Measurements from ENCODE around the gene KRTAP10-7.
"Not testable (repeated sequence)": the region's sequence is repeated elsewhere in the genome, so short reads cannot be mapped to it uniquely, and the experiment has no call there.

Gene KRTAP10-7

GRCh38 chr21:44603911-44604310 is 3.5 kb downstream of the KRTAP10-7 start:
- no peak overlapping the region for H3K4me3 ChIP-seq (ENCODE audit: low read depth, low read length)
- H3K27ac ChIP-seq, result no peak overlapping the region
- in situ Hi-C loops (cut with HindIII; ENCODE audit: low pct_ligation_motif_present, low sequenced_read_pairs), result no loop called here
- no peak for DNase-seq
- TF ChIP-seq CTCF (IDR thresholded peaks at IDR 0.05; ENCODE audit: low read depth, low read length, missing control alignments), result no peak
- H3K36me3 ChIP-seq (replicated peaks), result no peaks in the 10 kb centered on the region
- no peaks in the 10 kb centered on the region for H3K27me3 ChIP-seq (replicated peaks)

GRCh38 chr21:44606495-44606894 is 6.1 kb downstream of the KRTAP10-7 start:
- TF ChIP-seq CTCF (IDR thresholded peaks at IDR 0.05; ENCODE audit: low read depth, low read length, missing control alignments), result no peak

GRCh38 chr21:44609193-44609592 is 8.8 kb downstream of the KRTAP10-7 start:
- H3K4me3 ChIP-seq (ENCODE audit: low read depth, low read length), result no peak overlapping the region
- no peaks in the 10 kb centered on the region for H3K27me3 ChIP-seq (replicated peaks)
- TF ChIP-seq CTCF (IDR thresholded peaks at IDR 0.05; ENCODE audit: low read depth, low read length, missing control alignments), result no peak
- no peaks in the 10 kb centered on the region for H3K36me3 ChIP-seq (replicated peaks)
- no peak overlapping the region for H3K27ac ChIP-seq
- DNase-seq, result no peak
- in situ Hi-C loops (cut with HindIII; ENCODE audit: low pct_ligation_motif_present, low sequenced_read_pairs), result no loop called here

More at GRCh38 chr21:44606495-44606894, 6.1 kb downstream of the KRTAP10-7 start:
- no peaks in the 10 kb centered on the region for H3K36me3 ChIP-seq (replicated peaks)
- no peak overlapping the region for H3K4me3 ChIP-seq (ENCODE audit: low read depth, low read length)
- H3K27me3 ChIP-seq (replicated peaks), result no peaks in the 10 kb centered on the region
- H3K27ac ChIP-seq, result no peak overlapping the region
- in situ Hi-C loops (cut with HindIII; ENCODE audit: low pct_ligation_motif_present, low sequenced_read_pairs), result no loop called here
- DNase-seq, result no peak

- in situ Hi-C loops (cut with HindIII; ENCODE audit: low pct_ligation_motif_present, low sequenced_read_pairs); H3K27ac ChIP-seq; H3K4me3 ChIP-seq (ENCODE audit: low read depth, low read length); H3K36me3 ChIP-seq (replicated peaks); H3K27me3 ChIP-seq (replicated peaks); DNase-seq: not testable (repeated sequence)
Observed at GRCh38 chr21:44610157-44610843, 9.9 kb downstream of the KRTAP10-7 start.

- no peak overlapping the region for H3K4me3 ChIP-seq (ENCODE audit: low read depth, low read length)
- no peak for TF ChIP-seq CTCF (IDR thresholded peaks at IDR 0.05; ENCODE audit: low read depth, low read length, missing control alignments)
- no peaks in the 10 kb centered on the region for H3K36me3 ChIP-seq (replicated peaks)
- DNase-seq, result no peak
- in situ Hi-C loops (cut with HindIII; ENCODE audit: low pct_ligation_motif_present, low sequenced_read_pairs), result no loop called here
- H3K27ac ChIP-seq, result no peak overlapping the region
- H3K27me3 ChIP-seq (replicated peaks), result no peaks in the 10 kb centered on the region
Observed at GRCh38 chr21:44611551-44611950, 11.2 kb downstream of the KRTAP10-7 start.

- no peaks in the 10 kb centered on the region for H3K36me3 ChIP-seq (replicated peaks)
- in situ Hi-C loops (cut with HindIII; ENCODE audit: low pct_ligation_motif_present, low sequenced_read_pairs), result no loop called here
- no peak for TF ChIP-seq CTCF (IDR thresholded peaks at IDR 0.05; ENCODE audit: low read depth, low read length, missing control alignments)
- no peak within 1 kb of the TSS for H3K27ac ChIP-seq
- H3K27me3 ChIP-seq (replicated peaks), result no peaks in the 10 kb centered on the region
- DNase-seq, result no peak
- no peak within 1 kb of the TSS for H3K4me3 ChIP-seq (ENCODE audit: low read depth, low read length)
Observed at GRCh38 chr21:44612029-44612486, 11.7 kb downstream of the KRTAP10-7 start, which contains the start of gene KRTAP10-8. TSS of gene KRTAP10-8 (plus strand) at chr21:44612079. CDS start at chr21:44612101, 22 bp downstream.
